Measurements from ENCODE around the gene TSEN15.
"Not testable (repeated sequence)": the region's sequence is repeated elsewhere in the genome, so short reads cannot be mapped to it uniquely, and the experiment has no call there.

Gene TSEN15

GRCh38 chr1:184085667-184086066 is 34.1 kb downstream of the TSEN15 start:
- no peak overlapping the region for H3K27ac ChIP-seq
- no peak for DNase-seq
- H3K36me3 ChIP-seq = no peaks in the 10 kb centered on the region
- no peak for TF ChIP-seq CTCF (IDR thresholded peaks at IDR 0.05; ENCODE audit: low read depth, low read length)
- H3K4me3 ChIP-seq (ENCODE audit: low read depth, low read length) = no peak overlapping the region
- H3K9me3 ChIP-seq (ENCODE audit: severe bottlenecking) = no peaks in the 10 kb centered on the region
- H3K27me3 ChIP-seq (ENCODE audit: insufficient read depth, low read depth, severe bottlenecking) = no peaks in the 10 kb centered on the region

GRCh38 chr1:184088037-184088436 is 36.5 kb downstream of the TSEN15 start:
- no peak overlapping the region for H3K4me3 ChIP-seq (ENCODE audit: low read depth, low read length)
- no peak for TF ChIP-seq CTCF (IDR thresholded peaks at IDR 0.05; ENCODE audit: low read depth, low read length)
- no peaks in the 10 kb centered on the region for H3K9me3 ChIP-seq (ENCODE audit: severe bottlenecking)
- H3K27me3 ChIP-seq (ENCODE audit: insufficient read depth, low read depth, severe bottlenecking) = no peaks in the 10 kb centered on the region
- no peak overlapping the region for H3K27ac ChIP-seq
- H3K36me3 ChIP-seq = no peaks in the 10 kb centered on the region
- no peak for DNase-seq

- H3K36me3 ChIP-seq = no peaks in the 10 kb centered on the region
- no peak for DNase-seq
- H3K4me3 ChIP-seq (ENCODE audit: low read depth, low read length) = no peak overlapping the region
- H3K27ac ChIP-seq = no peak overlapping the region
- no peaks in the 10 kb centered on the region for H3K9me3 ChIP-seq (ENCODE audit: severe bottlenecking)
- no peak for TF ChIP-seq CTCF (IDR thresholded peaks at IDR 0.05; ENCODE audit: low read depth, low read length)
- H3K27me3 ChIP-seq (ENCODE audit: insufficient read depth, low read depth, severe bottlenecking) = no peaks in the 10 kb centered on the region
Observed at GRCh38 chr1:184093071-184093470, 41.5 kb downstream of the TSEN15 start.

GRCh38 chr1:184096005-184096404 is 44.5 kb downstream of the TSEN15 start:
- H3K27me3 ChIP-seq (ENCODE audit: insufficient read depth, low read depth, severe bottlenecking) = no peaks in the 10 kb centered on the region
- no peak overlapping the region for H3K27ac ChIP-seq
- no peak overlapping the region for H3K4me3 ChIP-seq (ENCODE audit: low read depth, low read length)
- no peaks in the 10 kb centered on the region for H3K36me3 ChIP-seq
- no peaks in the 10 kb centered on the region for H3K9me3 ChIP-seq (ENCODE audit: severe bottlenecking)
- DNase-seq = no peak
- TF ChIP-seq CTCF (IDR thresholded peaks at IDR 0.05; ENCODE audit: low read depth, low read length) = no peak

GRCh38 chr1:184096580-184096979 is 45.0 kb downstream of the TSEN15 start:
- not testable (repeated sequence) for H3K4me3 ChIP-seq (ENCODE audit: low read depth, low read length); H3K27ac ChIP-seq; H3K27me3 ChIP-seq (ENCODE audit: insufficient read depth, low read depth, severe bottlenecking); H3K9me3 ChIP-seq (ENCODE audit: severe bottlenecking); DNase-seq; H3K36me3 ChIP-seq

GRCh38 chr1:184101141-184101540 is 49.6 kb downstream of the TSEN15 start:
- Histone ChIP-seq H3K36me3 (no peaks in the 10 kb centered on the region), H3K4me3 (ENCODE audit: low read depth, low read length) (no peak overlapping the region), H3K9me3 (ENCODE audit: severe bottlenecking) (no peaks in the 10 kb centered on the region), H3K27me3 (ENCODE audit: insufficient read depth, low read depth, severe bottlenecking) (no peaks in the 10 kb centered on the region), H3K27ac (no peak overlapping the region)
- no peak for TF ChIP-seq CTCF (IDR thresholded peaks at IDR 0.05; ENCODE audit: low read depth, low read length)
- no peak for DNase-seq

Measured in WERI-Rb-1 (cell line).